Measurements from ENCODE around the gene RAD51AP2. TPM values are rescaled to one million over a fixed set of nuclear protein-coding genes. Genes with fewer than 3 reads are reported as not detected.

RAD51AP2 gene
- total and polyA plus RNA-seq, 2 of the 13 experiments (the other 11 are each of a cell fraction or from before 2014, with no cell fraction given) = 0.11 to 0.12 TPM

GRCh38 chr2:17545680-17546613 is 27.7 kb upstream of the RAD51AP2 start (continued):
- TF ChIP-seq E2F5 (CRISPR knock-in tag; conservative IDR thresholded peaks at IDR 0.05) (no peak), ZNF589 (CRISPR knock-in tag; conservative IDR thresholded peaks at IDR 0.05) (no peak), SCMH1 (CRISPR knock-in tag; IDR thresholded peaks at IDR 0.05; ENCODE audit: borderline replicate concordance) (no peak), ZFP62 (CRISPR knock-in tag; IDR thresholded peaks at IDR 0.05) (no peak), AGO2 (optimal IDR thresholded peaks at IDR 0.05; ENCODE audit: low read depth, low read length) (no peak), ADNP (CRISPR knock-in tag; IDR thresholded peaks at IDR 0.05) (no peak), BCLAF1 (IDR thresholded peaks at IDR 0.05) (no peak), IKZF1 (IDR thresholded peaks at IDR 0.05) (no peak), ZMAT3 (CRISPR knock-in tag; conservative IDR thresholded peaks at IDR 0.05) (no peak), PAXIP1 (CRISPR knock-in tag; conservative IDR thresholded peaks at IDR 0.05) (peak; percentile 95), ARHGAP35 (CRISPR knock-in tag; IDR thresholded peaks at IDR 0.05; ENCODE audit: borderline replicate concordance) (no peak), DNMT1 (CRISPR knock-in tag; IDR thresholded peaks at IDR 0.05) (no peak), PRPF4 (IDR thresholded peaks at IDR 0.05; ENCODE audit: low read depth, low read length, poor library complexity, severe bottlenecking) (no peak), ISX (CRISPR knock-in tag; conservative IDR thresholded peaks at IDR 0.05) (no peak), RAD51 (IDR thresholded peaks at IDR 0.05; ENCODE audit: borderline replicate concordance) (no peak), PREB (CRISPR knock-in tag; IDR thresholded peaks at IDR 0.05) (no peak), CHD4 (IDR thresholded peaks at IDR 0.05; ENCODE audit: borderline replicate concordance, low read length) (peak; percentile 76; the same call in 1 of the 2 replicates), KLF16 (CRISPR knock-in tag; IDR thresholded peaks at IDR 0.05) (no peak; a peak in 1 of 4 replicates), RFX3 (CRISPR knock-in tag; IDR thresholded peaks at IDR 0.05) (no peak), ZNF260 (CRISPR knock-in tag; IDR thresholded peaks at IDR 0.05; ENCODE audit: borderline replicate concordance, low read depth) (no peak), MXD4 (CRISPR knock-in tag; IDR thresholded peaks at IDR 0.05) (peak; percentile 72; the same call in 1 of the 2 replicates)

Data from HepG2 (cell line).